Body of pancreas (tissue), 4 donors: ENCODE data around the gene GLYATL1B. TPM values are rescaled to one million over a fixed set of nuclear protein-coding genes. Genes with fewer than 3 reads are reported as not detected.
"Not testable (repeated sequence)": the region's sequence is repeated elsewhere in the genome, so short reads cannot be mapped to it uniquely, and the experiment has no call there.

Experiments
- ATAC-seq: fragments of 150-250 bp; one replicate; pipeline ENCODE4 v1.9.1; 2016
- DNase-seq, 4 donors: peaks; one replicate each; pipeline ENCODE4 v3.0.0-alpha.2; 2019
- H3K27ac ChIP-seq, 4 donors: fragments of 200-600 bp; sonication (generic); 1 replicate in 3 of 4; 2 replicates in 1 of 4; pipeline versions ENCODE4 v1.5.1 to v1.6.1; 2016 to 2019; ENCODE audit warnings: mild to moderate bottlenecking in 1 of 4, mixed read lengths in 1 of 4, moderate library complexity in 1 of 4
- H3K27me3 ChIP-seq, 2 donors: fragments of 200-600 bp; sonication (generic); one replicate each; pipeline ENCODE4 v1.6.0; 2016; ENCODE audit warnings: mild to moderate bottlenecking in 1 of 2
- H3K36me3 ChIP-seq, 2 donors: fragments of 200-600 bp; sonication (generic); replicated peaks in 1 of 2; 2 replicates each; pipeline ENCODE4 v1.5.1; 2016; ENCODE audit warnings: low read depth in 2 of 2; ENCODE audit not compliant: insufficient read depth in 1 of 2
- H3K4me1 ChIP-seq: fragments of 200-600 bp; sonication (generic); one replicate; pipeline ENCODE4 v1.6.0; 2016
- H3K4me3 ChIP-seq, 2 donors: fragments of 200-600 bp; sonication (generic); 1 replicate in 1 of 2; 2 replicates in 1 of 2; pipeline ENCODE4 v1.5.1; 2016 to 2019
- H3K9me3 ChIP-seq, 3 donors: fragments of 200-600 bp; sonication (generic); 1 replicate in 2 of 3; 2 replicates in 1 of 3; pipeline ENCODE4 v1.5.1; 2016
- CTCF ChIP-seq, 7 experiments: fragments of 450-650 bp in 4 of 7; fragments of 200-600 bp in 3 of 7; sonication (generic) in 3 of 7; IDR thresholded peaks; one replicate each; pipeline ENCODE4 v1.5.1; 2016 to 2019; ENCODE audit warnings: antibody characterized with exemption in 7 of 7
- POLR2A ChIP-seq, 3 donors: fragments of 450-650 bp; IDR thresholded peaks; one replicate each; pipeline ENCODE4 v1.6.1; 2016; ENCODE audit warnings: antibody characterized with exemption in 3 of 3, mild to moderate bottlenecking in 2 of 3
- WGBS, 2 donors: methylation state at CpG; one replicate each; pipeline ENCODE4 v1.1.5; 2017; 5-methylcytosine and 5-hydroxymethylcytosine counted together
- intact Hi-C: fragments of 100-400 bp; cut with DNase I; formaldehyde crosslinking; loops from one replicate; pipeline ENCODE4 v1.15.1; 2023
- total RNA-seq, 2 donors: library from RNA; depleted of rRNA; stranded (reverse); fragments of >200 nt; gene quantifications; one replicate each; pipeline ENCODE4 v1.1.0, GENCODE V29; 2016

GLYATL1B gene
- total RNA-seq, 2 donors from 2014 or later, result not detected

DNA sequence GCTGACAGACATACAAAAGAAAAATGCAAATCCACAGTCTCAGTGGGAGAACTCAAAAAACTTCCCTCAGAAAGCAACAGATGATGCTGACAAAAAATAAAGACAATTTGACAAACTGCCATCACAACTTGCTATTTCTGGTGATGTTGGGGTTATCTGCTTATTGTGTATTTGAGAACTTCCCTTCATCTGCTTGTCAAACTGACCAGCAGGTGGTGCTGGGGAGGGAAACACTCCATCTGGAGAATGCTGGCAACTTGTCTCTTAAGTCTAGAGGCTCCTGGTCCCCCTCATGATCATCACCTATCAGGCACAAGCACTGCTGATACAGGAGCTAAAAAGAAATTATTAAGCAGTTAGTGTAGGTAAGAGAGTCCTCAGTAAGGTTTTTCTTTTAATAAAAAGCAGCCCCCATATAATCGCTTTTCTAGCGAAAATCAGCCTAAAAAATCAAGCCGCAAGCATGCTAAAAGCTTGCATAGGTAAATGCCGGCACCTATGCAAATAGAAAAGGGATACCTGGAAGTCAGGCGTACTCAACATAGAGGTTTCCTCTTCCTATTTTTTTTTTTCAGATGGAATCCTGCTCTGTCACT, 11.1 kb downstream of the GLYATL1B start:
- Histone ChIP-seq H3K27me3 (no peaks in the 10 kb centered on the region), H3K9me3 (no peaks in the 10 kb centered on the region), H3K36me3 (no peaks in the 10 kb centered on the region), H3K27ac (no peak overlapping the region), H3K4me3 (no peak overlapping the region), H3K4me1 (peaks cover 4% of the 10 kb centered on the region)
- no peak for TF ChIP-seq POLR2A (IDR thresholded peaks at IDR 0.05)
- peak; percentile 48 to 73 (median 63) for TF ChIP-seq CTCF (IDR thresholded peaks at IDR 0.05)
- ATAC-seq, result peak; percentile 68
- peak; percentile 59 to 76 (median 70) for DNase-seq
- WGBS, 2 donors, result 70 to 76% methylated on average over 5 of the region's 5 CpGs
- intact Hi-C loops, result no loop called here

GRCh38 chr11:59097938-59098337, 11.8 kb downstream of the GLYATL1B start:
- H3K4me3 ChIP-seq, intact Hi-C loops, ATAC-seq, H3K36me3 ChIP-seq, H3K4me1 ChIP-seq, H3K27me3 ChIP-seq, DNase-seq, H3K9me3 ChIP-seq, H3K27ac ChIP-seq: not testable (repeated sequence)
- 69 to 81% methylated on average over 8 of the region's 8 CpGs for WGBS, 2 donors

GRCh38 chr11:59102259-59102765, 16.2 kb downstream of the GLYATL1B start:
- ATAC-seq (no peak), DNase-seq (peak; percentile 54 to 74 (median 60))
- intact Hi-C loops, result no loop called here
- H3K27ac ChIP-seq, result no peak overlapping the region
- no peaks in the 10 kb centered on the region for H3K27me3 ChIP-seq
- WGBS, 2 donors, result 6 to 9% methylated on average over 21 to 22 of the region's 23 CpGs
- peak in 6 of 7 experiments; percentile 20 to 47 (median 26) for TF ChIP-seq CTCF (IDR thresholded peaks at IDR 0.05)
- TF ChIP-seq POLR2A (IDR thresholded peaks at IDR 0.05), result no peak
- peaks cover 16% of the 10 kb centered on the region for H3K4me1 ChIP-seq
- no peaks in the 10 kb centered on the region for H3K9me3 ChIP-seq
- H3K4me3 ChIP-seq, result no peak overlapping the region
- H3K36me3 ChIP-seq, result no peaks in the 10 kb centered on the region

GRCh38 chr11:59106363-59107336, 20.5 kb downstream of the GLYATL1B start, which contains the start of gene FAM111B:
Gene FAM111B, plus strand, starts transcription at chr11:59107237. Its CDS starts 2,389 bp downstream, at chr11:59109626.
- H3K27ac ChIP-seq, result peak within 1 kb of the TSS in 1 of 4 donors; percentile 3
- no peaks in the 10 kb centered on the region for H3K27me3 ChIP-seq
- H3K4me1 ChIP-seq, result peaks cover 18% of the 10 kb centered on the region
- 0 to 1% methylated on average over 31 to 64 of the region's 64 CpGs for WGBS, 2 donors
- H3K4me3 ChIP-seq, result peak within 1 kb of the TSS; percentile 21 to 36
- H3K36me3 ChIP-seq, result no peaks in the 10 kb centered on the region
- TF ChIP-seq POLR2A (IDR thresholded peaks at IDR 0.05) (peak in 1 of 3 donors; percentile 11), CTCF (IDR thresholded peaks at IDR 0.05) (peak in 3 of 7 experiments; percentile 5 to 21 (median 15))
- DNase-seq, result peak; percentile 83 to 91 (median 86)
- intact Hi-C loops, result no loop called here
- no peaks in the 10 kb centered on the region for H3K9me3 ChIP-seq
- peak; percentile 97 for ATAC-seq

- 21 to 30% methylated on average over 10 of the region's 10 CpGs for WGBS, 2 donors
- intact Hi-C loops, ATAC-seq, H3K9me3 ChIP-seq, H3K27ac ChIP-seq, H3K36me3 ChIP-seq, H3K27me3 ChIP-seq, DNase-seq, H3K4me3 ChIP-seq: not testable (repeated sequence)
- H3K4me1 ChIP-seq, result peaks cover 15% of the 10 kb centered on the region
Measured at GRCh38 chr11:59107721-59108120, 21.6 kb downstream of the GLYATL1B start.
